Retinal pigment epithelial cell (primary cell): ENCODE results near the gene DENND5B.
"Not testable (repeated sequence)": the region's sequence is repeated elsewhere in the genome, so short reads cannot be mapped to it uniquely, and the experiment has no call there.

Source experiments
- DNase-seq: peaks from one replicate; pipeline ENCODE4 v3.0.0-alpha.2; 2010; ENCODE audit warnings: low read depth
- H3K4me3 ChIP-seq: 2 replicates; pipeline ENCODE4 v1.5.1; 2011; ENCODE audit warnings: mild to moderate bottlenecking, low read length, control low read depth, moderate library complexity
- TF ChIP-seq, protein P1 (sequence below): conservative IDR thresholded peaks from 2 replicates; pipeline ENCODE4 v1.5.1; 2011; ENCODE audit warnings: low read depth, low read length, control low read depth, inconsistent platforms

DENND5B gene

DNA sequence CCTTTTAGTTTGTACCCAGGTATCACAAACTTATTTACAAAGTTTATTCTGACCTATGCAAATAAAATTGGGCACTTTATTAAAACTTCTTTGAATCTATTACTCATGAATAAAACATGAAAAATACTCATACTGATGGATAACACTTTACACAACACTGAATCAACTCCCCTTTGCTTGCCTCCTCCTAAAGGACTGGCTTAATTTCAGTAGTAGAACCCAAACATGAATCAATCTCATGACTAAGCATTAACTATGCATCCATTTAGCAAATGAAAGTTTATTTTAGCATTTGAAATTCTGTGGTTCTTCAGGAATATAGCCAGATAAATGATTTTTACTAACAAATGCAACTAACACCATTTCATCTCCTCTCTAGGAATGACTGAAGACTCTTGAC is 32.4 kb downstream of the DENND5B start:
- H3K4me3 ChIP-seq, result no peak overlapping the region
- no peak for DNase-seq
- TF ChIP-seq, protein P1, sequence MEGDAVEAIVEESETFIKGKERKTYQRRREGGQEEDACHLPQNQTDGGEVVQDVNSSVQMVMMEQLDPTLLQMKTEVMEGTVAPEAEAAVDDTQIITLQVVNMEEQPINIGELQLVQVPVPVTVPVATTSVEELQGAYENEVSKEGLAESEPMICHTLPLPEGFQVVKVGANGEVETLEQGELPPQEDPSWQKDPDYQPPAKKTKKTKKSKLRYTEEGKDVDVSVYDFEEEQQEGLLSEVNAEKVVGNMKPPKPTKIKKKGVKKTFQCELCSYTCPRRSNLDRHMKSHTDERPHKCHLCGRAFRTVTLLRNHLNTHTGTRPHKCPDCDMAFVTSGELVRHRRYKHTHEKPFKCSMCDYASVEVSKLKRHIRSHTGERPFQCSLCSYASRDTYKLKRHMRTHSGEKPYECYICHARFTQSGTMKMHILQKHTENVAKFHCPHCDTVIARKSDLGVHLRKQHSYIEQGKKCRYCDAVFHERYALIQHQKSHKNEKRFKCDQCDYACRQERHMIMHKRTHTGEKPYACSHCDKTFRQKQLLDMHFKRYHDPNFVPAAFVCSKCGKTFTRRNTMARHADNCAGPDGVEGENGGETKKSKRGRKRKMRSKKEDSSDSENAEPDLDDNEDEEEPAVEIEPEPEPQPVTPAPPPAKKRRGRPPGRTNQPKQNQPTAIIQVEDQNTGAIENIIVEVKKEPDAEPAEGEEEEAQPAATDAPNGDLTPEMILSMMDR, result no peak

DNA sequence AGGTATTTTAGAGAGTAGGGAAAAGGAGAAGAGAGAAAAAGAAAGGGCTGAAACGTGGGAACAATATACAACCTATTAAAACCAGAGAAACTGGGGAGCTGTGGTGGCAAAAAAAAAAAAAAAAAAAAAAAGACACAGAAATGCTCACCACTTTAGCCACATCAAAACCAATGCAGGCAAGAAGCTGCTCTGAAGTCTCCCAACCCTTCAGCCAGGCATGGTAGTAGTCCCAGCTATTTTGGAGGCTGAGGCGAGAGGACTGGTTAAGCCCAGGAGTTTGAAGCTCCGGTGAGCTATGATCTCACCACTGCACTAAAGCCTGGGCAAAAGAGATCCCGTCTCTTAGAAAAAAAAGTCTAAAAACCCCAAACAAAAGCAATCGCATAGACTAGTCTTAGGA is 33.2 kb downstream of the DENND5B start:
- H3K4me3 ChIP-seq, result no peak overlapping the region
- DNase-seq, result no peak
- TF ChIP-seq, protein P1, result no peak

DNA sequence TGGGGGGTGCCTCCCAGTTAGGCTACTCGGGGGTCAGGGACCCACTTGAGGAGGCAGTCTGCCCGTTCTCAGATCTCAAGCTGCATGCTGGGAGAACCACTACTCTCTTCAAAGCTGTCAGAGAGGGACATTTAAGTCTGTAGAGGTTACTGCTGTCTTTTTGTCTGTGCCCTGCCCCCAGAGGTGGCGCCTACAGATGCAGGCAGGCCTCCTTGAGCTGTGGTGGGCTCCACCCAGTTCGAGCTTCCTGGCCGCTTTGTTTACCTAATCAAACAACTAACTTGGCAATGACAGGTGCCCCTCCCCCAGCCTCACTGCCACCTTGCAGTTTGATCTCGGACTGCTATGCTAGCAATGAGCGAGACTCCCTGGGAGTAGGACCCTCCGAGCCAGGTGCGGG is 35.5 kb downstream of the DENND5B start:
- H3K4me3 ChIP-seq, DNase-seq: not testable (repeated sequence)

DNA sequence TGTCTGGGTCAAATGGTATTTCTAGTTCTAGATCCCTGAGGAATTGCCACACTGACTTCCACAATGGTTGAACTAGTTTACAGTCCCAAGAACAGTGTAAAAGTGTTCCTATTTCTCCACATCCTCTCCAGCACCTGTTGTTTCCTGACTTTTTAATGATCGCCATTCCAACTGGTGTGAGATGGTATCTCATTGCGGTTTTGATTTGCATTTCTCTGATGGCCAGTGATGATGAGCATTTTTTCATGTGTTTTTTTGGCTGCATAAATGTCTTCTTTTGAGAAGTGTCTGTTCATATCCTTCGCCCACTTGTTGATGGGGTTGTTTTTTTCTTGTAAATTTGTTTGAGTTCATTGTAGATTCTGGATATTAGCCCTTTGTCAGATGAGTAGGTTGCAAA is 40.3 kb downstream of the DENND5B start:
- not testable (repeated sequence) for DNase-seq

DNA sequence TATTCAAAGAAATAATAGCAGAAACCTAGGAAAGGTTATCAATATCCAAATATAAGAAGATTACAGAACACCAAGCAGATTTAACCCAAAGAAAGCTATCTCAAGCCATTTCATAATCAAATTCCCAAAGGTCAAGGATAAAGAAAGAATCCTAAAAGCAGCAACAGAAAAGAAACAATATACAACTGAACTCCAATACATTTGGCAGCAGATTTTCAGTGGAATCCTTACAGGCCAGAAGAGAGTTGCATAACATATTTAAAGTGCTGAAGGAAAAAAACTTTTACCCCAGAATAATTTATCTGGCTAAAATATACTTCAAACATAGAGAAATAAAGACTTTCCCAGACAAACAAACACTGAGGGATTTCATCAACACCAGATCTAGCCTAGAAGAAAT is 54.3 kb downstream of the DENND5B start:
- no peak overlapping the region for H3K4me3 ChIP-seq
- no peak for DNase-seq
- TF ChIP-seq, protein P1, result no peak

More for the DNA sequence above, 40.3 kb downstream of the DENND5B start:
- H3K4me3 ChIP-seq, result not testable (repeated sequence)

DNA sequence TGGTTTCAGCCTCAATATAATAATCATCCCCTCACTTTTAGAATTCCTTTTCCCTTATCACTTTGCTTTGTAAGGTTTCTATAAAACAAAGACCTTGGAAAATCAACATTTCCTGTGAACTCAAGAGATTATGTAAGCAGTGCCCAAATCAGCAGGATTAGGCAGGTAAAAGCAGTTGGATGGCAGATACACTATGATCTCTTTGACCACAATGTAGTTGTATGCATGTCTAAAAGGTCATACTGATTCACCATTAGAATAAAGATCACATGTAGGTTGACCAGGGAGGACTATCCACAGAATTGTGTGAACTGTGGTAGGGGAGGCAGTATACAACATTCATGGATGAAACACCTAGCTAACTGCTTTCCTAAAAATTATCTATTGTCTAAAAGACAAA is 57.5 kb downstream of the DENND5B start:
- DNase-seq, result no peak
- H3K4me3 ChIP-seq, result no peak overlapping the region
- TF ChIP-seq, protein P1, result no peak

DNA sequence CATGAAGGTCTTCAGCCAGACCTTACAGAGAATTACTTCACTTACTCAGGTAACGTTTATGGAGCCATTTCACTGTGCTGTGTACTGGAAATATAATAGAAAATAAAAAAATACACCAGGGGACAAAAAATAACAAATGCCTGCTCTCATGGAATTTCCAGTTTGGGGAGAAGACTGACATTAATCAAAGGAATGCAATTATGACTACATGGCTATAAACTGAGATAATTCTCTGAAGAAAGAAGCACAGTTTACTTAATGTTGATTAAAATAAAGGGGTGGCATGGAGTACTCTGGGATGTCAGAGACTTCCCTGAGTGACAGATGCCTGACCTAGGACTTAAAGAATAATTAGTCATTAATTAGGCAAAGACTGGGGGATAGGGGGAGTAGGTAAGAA is 59.0 kb downstream of the DENND5B start:
- no peak for DNase-seq
- no peak overlapping the region for H3K4me3 ChIP-seq
- TF ChIP-seq, protein P1, result no peak

DNA sequence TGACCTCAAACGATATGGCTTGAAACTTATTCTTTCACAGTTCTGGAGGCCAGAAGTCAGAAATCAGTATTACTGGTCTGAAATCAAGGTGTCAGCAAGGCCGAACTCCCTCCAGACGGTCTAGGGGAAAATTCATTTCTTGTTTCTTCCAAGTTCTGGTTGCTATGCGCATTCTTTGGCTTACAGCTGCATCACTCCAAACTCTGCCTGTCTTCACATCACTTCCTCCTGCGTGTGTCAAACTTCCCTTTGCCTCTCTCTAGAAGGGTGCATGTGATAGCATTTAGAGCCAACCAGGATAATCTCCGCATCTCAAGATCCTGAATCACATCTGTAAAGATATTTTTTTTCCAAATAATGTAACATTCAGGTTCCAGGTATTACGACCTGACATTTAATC is 62.8 kb downstream of the DENND5B start:
- TF ChIP-seq, protein P1, result no peak
- H3K4me3 ChIP-seq, result no peak overlapping the region
- no peak for DNase-seq
